GM12878 (cell line): ENCODE data around the gene TMC8. TPM values are rescaled to one million over a fixed set of nuclear protein-coding genes. Genes with fewer than 3 reads are reported as not detected.

Experiments
- ATAC-seq: fragments of 200-7000 bp; cut with Tn5 transposase; 3 replicates; pipeline ENCODE4 v1.9.1; 2020; ENCODE audit warnings: mild to moderate bottlenecking, moderate library complexity
- BruUV-seq: library from RNA; stranded (reverse); fragments of 400-500 nt; replicated peaks from 2 replicates; lab custom pipeline; 2021; lab: Mats Ljungman, UMichigan
- CTCF ChIA-PET: fragments of 300-600 bp; sonication (Branson Sonifier 250); formaldehyde crosslinking; extraction: SDS; loops from one replicate; lab custom pipeline; 2021; ENCODE audit warnings: inconsistent platforms; lab: Yijun Ruan, JAX
- POLR2A ChIA-PET: fragments of 350-600 bp; formaldehyde crosslinking; extraction: SDS; loops from one replicate; lab custom pipeline; 2021; ENCODE audit warnings: inconsistent platforms; lab: Charles Lee
- RAD21 ChIA-PET: fragments of 300-600 bp; sonication (Branson Sonifier 250); formaldehyde crosslinking; loops from one replicate; lab custom pipeline; 2023; ENCODE audit warnings: antibody characterized with exemption; ENCODE audit not compliant: unreplicated experiment; lab: Charles Lee
- SMC1A ChIA-PET: fragments of 300-600 bp; sonication (Branson Sonifier 250); formaldehyde crosslinking; loops from one replicate; lab custom pipeline; 2023; ENCODE audit not compliant: unreplicated experiment, uncharacterized antibody; lab: Charles Lee
- DNase-seq: peaks from one replicate; pipeline ENCODE4 v3.0.0-alpha.2; 2011; ENCODE audit warnings: low read depth, low spot score
- FAIRE-seq: peaks from 3 replicates; lab custom pipeline; 2011; peaks lifted over from hg19 to GRCh38; lab: Jason Lieb, UNC
- H2AFZ ChIP-seq: 2 replicates; pipeline ENCODE4 v1.6.0; 2011; ENCODE audit warnings: low read depth, low read length, control low read depth; ENCODE audit not compliant: control insufficient read depth
- H3K27ac ChIP-seq: 2 replicates; pipeline ENCODE4 v1.5.1; 2011; ENCODE audit warnings: control low read depth; ENCODE audit not compliant: control insufficient read depth, insufficient read depth
- H3K27me3 ChIP-seq, 2 experiments: replicated peaks in 1 of 2; 2 replicates each; pipeline versions ENCODE4 v1.6.0 to v1.6.1; 2011; ENCODE audit warnings: low read length in 1 of 2; ENCODE audit not compliant: control insufficient read depth in 2 of 2, insufficient read depth in 2 of 2
- H3K36me3 ChIP-seq, 2 experiments: 2 replicates each; pipeline ENCODE4 v1.5.1; 2011; ENCODE audit warnings: low read length in 1 of 2; ENCODE audit not compliant: control insufficient read depth in 2 of 2, insufficient read depth in 2 of 2
- H3K4me1 ChIP-seq: 2 replicates; pipeline ENCODE4 v1.6.1; 2011; ENCODE audit warnings: mild to moderate bottlenecking, low read length, moderate library complexity, mixed read lengths; ENCODE audit not compliant: control insufficient read depth, insufficient read depth
- H3K4me2 ChIP-seq: 2 replicates; pipeline ENCODE4 v1.6.0; 2011; ENCODE audit warnings: control low read depth; ENCODE audit not compliant: control insufficient read depth, insufficient read depth
- H3K4me3 ChIP-seq: fragments of 200-600 bp; sonication (generic); 2 replicates; pipeline ENCODE4 v1.5.1; 2016
- H3K79me2 ChIP-seq: 2 replicates; pipeline ENCODE4 v1.6.0; 2011; ENCODE audit warnings: low read length; ENCODE audit not compliant: control insufficient read depth, insufficient read depth
- H3K9ac ChIP-seq: 2 replicates; pipeline ENCODE4 v1.8.0; 2011; ENCODE audit warnings: low read length, control low read depth, mixed read lengths; ENCODE audit not compliant: control insufficient read depth, insufficient read depth
- H3K9me3 ChIP-seq: replicated peaks from 3 replicates; pipeline ENCODE4 v1.5.1; 2011; ENCODE audit warnings: mild to moderate bottlenecking, low read length; ENCODE audit not compliant: control insufficient read depth, insufficient read depth
- H4K20me1 ChIP-seq: 2 replicates; pipeline ENCODE4 v1.6.0; 2011; ENCODE audit not compliant: control insufficient read depth, insufficient read depth
- E2F8 ChIP-seq: fragments of 450-650 bp; IDR thresholded peaks from 2 replicates; pipeline ENCODE4 v1.6.1; 2018; ENCODE audit warnings: mild to moderate bottlenecking, low read depth, moderate library complexity; ENCODE audit not compliant: partially characterized antibody
- ESRRA ChIP-seq: IDR thresholded peaks from 2 replicates; pipeline ENCODE4 v1.6.1; 2012; ENCODE audit warnings: mild to moderate bottlenecking, low read length, improper control_type of control experiment
- MEF2A ChIP-seq: IDR thresholded peaks from 2 replicates; pipeline ENCODE4 v1.6.1; 2011; ENCODE audit warnings: low read depth, mild to moderate bottlenecking, low read length, moderate library complexity; ENCODE audit not compliant: insufficient read depth
- MYC ChIP-seq: IDR thresholded peaks from 2 replicates; pipeline ENCODE4 v1.6.1; 2011; ENCODE audit warnings: mild to moderate bottlenecking, low read length, moderate library complexity, inconsistent platforms; ENCODE audit not compliant: insufficient read depth, insufficient replicate concordance, insufficient read length, severe bottlenecking
- NBN ChIP-seq: fragments of 450-650 bp; IDR thresholded peaks from 2 replicates; pipeline ENCODE4 v1.6.1; 2016
- NR2F1 ChIP-seq: fragments of 450-650 bp; conservative IDR thresholded peaks from 2 replicates; pipeline ENCODE4 v1.6.1; 2017; ENCODE audit warnings: mild to moderate bottlenecking
- POLR2AphosphoS2 ChIP-seq: IDR thresholded peaks from 2 replicates; pipeline ENCODE4 v1.6.1; 2011; ENCODE audit warnings: low read depth, mild to moderate bottlenecking, low read length, improper control_type of control experiment, moderate library complexity
- whole genome bisulfite sequencing: methylation state at CpG from one replicate; pipeline ENCODE4 v1.1.6; 2016; ENCODE audit warnings: low lambda C conversion rate; ENCODE audit not compliant: insufficient replicate concordance, insufficient coverage; ENCODE audit errors: missing lambda C conversion rate; 5-methylcytosine and 5-hydroxymethylcytosine counted together
- in situ Hi-C: fragments of 300-500 bp; cut with MboI; formaldehyde crosslinking; loops from 9 replicates; pipeline ENCODE4 v1.14.3; 2018; ENCODE audit warnings: mixed read lengths
- intact Hi-C: fragments of 100-400 bp; cut with micrococcal nuclease; formaldehyde crosslinking; loops from one replicate; pipeline ENCODE4 v1.14.2; 2022; ENCODE audit not compliant: unreplicated experiment
- polyA plus RNA-seq, 11 experiments: library from polyadenylated mRNA; depleted of rRNA in 4 of 11; unstranded in 6 of 11; stranded (reverse) in 5 of 11; fragments of >200 nt; fragmentation: Nextera tagmentation in 4 of 11; fragmentation: Illumina TruSeq in 1 of 11; extraction: Ambion mirVana in 4 of 11; extraction: Trizol in 1 of 11; gene quantifications; 1 replicate in 1 of 11; 2 replicates in 10 of 11; pipeline versions ENCODE4 v1.2.1 to v1.2.3, GENCODE V29; 2011 to 2016; ENCODE audit warnings: inconsistent platforms in 2 of 11, missing spikeins in 2 of 11, low read depth in 1 of 11
- total RNA-seq, 4 experiments: library from RNA; depleted of rRNA in 3 of 4; stranded (reverse); fragments of >200 nt in 3 of 4; fragmentation: Illumina TruSeq in 1 of 4; extraction: Trizol in 1 of 4; gene quantifications; 2 replicates each; pipeline versions ENCODE4 v1.2.1 to v1.2.3, GENCODE V29; 2013 to 2021
- TF ChIP-seq, protein P1 (sequence below): fragments of 150-350 bp; IDR thresholded peaks from 2 replicates; pipeline ENCODE4 v1.6.1; 2016; ENCODE audit warnings: low read depth, low read length

The TMC8 gene
- total and polyA plus RNA-seq, 10 of the 15 experiments (the other 5 are each of a cell fraction or from before 2014, with no cell fraction given), result 2.7 to 128 (median 40.0) TPM

DNA sequence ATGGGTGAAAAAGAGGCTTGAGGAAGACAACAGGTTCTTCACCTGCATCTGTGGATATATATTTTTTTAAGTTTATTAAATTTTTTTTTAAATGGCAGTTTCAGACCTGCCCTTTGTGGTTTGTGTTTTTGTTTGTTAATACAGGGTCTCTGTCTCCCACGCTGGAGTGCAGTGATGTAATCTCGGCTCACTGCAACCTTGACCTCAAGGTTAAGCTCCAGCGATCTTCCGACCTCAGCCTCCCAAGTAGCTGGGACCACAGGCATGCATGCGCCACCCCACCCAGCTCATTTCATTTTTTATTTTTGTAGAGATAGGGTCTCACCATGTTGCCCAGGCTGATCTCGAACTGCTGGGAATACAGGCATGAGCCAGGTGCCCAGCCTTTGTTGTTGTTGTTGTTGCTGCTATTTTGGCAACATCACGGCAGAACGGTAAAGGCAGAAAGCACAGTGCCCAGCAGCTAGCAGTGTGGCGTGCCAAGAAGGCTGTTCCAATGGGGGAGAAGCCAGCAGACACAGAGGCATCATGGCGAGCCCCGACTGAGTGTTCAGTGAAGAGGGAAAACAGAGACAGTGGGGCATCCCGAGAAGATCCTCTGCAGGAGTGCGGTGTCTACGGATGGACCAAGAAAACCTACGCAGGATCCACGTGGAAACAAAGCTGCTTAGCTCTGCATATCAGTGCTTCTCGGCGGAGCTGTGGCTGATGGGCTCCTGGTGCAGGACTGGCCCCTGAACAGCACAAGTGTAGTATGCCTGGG is 21.7 kb upstream of the TMC8 start:
- RAD21 ChIA-PET, result interaction anchor here (1.1 to 1.3 kb wide), 2 partner anchors 36 to 129 kb away, joined by 3 read pairs; no protein-coding TSS in a partner anchor
- in situ Hi-C loops, result no loop called here
- ATAC-seq, result no peak
- Histone ChIP-seq H3K79me2 (peaks cover 2% of the 10 kb centered on the region), H3K36me3 (peaks cover 21 to 27% of the 10 kb centered on the region in 2 experiments), H3K4me1 (peaks cover 13% of the 10 kb centered on the region), H3K27me3 (no peaks in the 10 kb centered on the region), H3K27ac (no peak overlapping the region), H3K4me3 (no peak overlapping the region), H3K4me2 (no peak overlapping the region), H2AFZ (no peak overlapping the region), H3K9ac (no peak overlapping the region), H4K20me1 (no peaks in the 10 kb centered on the region), H3K9me3 (no peaks in the 10 kb centered on the region)
- no peak for DNase-seq
- no peak for FAIRE-seq
- SMC1A ChIA-PET, result interaction anchor here (0.5 to 1.4 kb wide), 3 partner anchors 24 to 97 kb away, joined by 3 to 5 read pairs (median 4); no protein-coding TSS in a partner anchor
- intact Hi-C loops, result no loop called here
- TF ChIP-seq POLR2AphosphoS2 (no peak), NR2F1 (0 out of 2 replicates have a peak, but pooled peaks have one; percentile 17), MEF2A (no peak), E2F8 (no peak), MYC (no peak), NBN (no peak), ESRRA (no peak)
- TF ChIP-seq, protein P1, sequence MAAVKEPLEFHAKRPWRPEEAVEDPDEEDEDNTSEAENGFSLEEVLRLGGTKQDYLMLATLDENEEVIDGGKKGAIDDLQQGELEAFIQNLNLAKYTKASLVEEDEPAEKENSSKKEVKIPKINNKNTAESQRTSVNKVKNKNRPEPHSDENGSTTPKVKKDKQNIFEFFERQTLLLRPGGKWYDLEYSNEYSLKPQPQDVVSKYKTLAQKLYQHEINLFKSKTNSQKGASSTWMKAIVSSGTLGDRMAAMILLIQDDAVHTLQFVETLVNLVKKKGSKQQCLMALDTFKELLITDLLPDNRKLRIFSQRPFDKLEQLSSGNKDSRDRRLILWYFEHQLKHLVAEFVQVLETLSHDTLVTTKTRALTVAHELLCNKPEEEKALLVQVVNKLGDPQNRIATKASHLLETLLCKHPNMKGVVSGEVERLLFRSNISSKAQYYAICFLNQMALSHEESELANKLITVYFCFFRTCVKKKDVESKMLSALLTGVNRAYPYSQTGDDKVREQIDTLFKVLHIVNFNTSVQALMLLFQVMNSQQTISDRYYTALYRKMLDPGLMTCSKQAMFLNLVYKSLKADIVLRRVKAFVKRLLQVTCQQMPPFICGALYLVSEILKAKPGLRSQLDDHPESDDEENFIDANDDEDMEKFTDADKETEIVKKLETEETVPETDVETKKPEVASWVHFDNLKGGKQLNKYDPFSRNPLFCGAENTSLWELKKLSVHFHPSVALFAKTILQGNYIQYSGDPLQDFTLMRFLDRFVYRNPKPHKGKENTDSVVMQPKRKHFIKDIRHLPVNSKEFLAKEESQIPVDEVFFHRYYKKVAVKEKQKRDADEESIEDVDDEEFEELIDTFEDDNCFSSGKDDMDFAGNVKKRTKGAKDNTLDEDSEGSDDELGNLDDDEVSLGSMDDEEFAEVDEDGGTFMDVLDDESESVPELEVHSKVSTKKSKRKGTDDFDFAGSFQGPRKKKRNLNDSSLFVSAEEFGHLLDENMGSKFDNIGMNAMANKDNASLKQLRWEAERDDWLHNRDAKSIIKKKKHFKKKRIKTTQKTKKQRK, result no peak
- no TSS peak for BruUV-seq
- WGBS, result 83% methylated on average over 18 of the region's 18 CpGs
- POLR2A ChIA-PET, result interaction anchor here (0.6 to 1.0 kb wide), 2 partner anchors 67 to 146 kb away, joined by 3 read pairs; no protein-coding TSS in a partner anchor
- CTCF ChIA-PET, result interaction anchor here (0.6 to 1.5 kb wide), 5 partner anchors 13 to 88 kb away, joined by 3 to 4 read pairs (median 4); no protein-coding TSS in a partner anchor
